ENCODE measurements around the gene DMWD.

DMWD gene

DNA sequence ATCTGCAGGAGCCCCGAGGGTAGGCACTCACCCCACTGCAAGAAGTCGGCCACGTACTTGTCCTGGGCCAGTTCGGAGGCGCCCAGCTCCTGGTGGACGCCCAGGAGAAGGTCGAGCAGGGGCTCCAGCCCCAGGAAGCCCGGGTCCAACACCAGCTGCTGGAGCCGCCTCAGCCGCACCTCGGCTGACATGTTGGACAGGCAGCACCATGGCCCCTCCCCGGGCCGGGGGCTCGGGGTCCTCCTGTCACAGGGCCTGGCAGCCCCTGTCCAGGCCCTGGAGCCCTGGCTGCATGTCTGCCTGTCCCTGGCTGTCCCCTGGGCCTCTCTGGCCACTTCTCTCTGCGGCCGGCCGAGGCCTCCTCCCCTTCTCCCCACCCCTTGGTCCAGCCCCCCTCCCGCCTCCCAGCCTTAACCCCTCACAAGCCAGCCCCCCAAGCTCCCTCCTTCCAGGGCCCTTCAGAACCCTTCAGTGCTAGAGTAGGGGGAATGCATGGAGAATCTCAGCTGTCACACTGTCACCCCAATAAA, 10.4 kb downstream of the DMWD start, which contains the start of gene DMPK:
Gene DMPK, minus strand, starts transcription at position 329 of the 530 bp plus-strand sequence. Its CDS starts 138 bp downstream, at position 191.
- CTCF ChIA-PET, result interaction anchor here (0.8 to 4.2 kb wide), 12 partner anchors 9 to 295 kb away, joined by 3 to 46 read pairs (median 4); partner anchors contain the start of genes DMWD and SIX5

DNA sequence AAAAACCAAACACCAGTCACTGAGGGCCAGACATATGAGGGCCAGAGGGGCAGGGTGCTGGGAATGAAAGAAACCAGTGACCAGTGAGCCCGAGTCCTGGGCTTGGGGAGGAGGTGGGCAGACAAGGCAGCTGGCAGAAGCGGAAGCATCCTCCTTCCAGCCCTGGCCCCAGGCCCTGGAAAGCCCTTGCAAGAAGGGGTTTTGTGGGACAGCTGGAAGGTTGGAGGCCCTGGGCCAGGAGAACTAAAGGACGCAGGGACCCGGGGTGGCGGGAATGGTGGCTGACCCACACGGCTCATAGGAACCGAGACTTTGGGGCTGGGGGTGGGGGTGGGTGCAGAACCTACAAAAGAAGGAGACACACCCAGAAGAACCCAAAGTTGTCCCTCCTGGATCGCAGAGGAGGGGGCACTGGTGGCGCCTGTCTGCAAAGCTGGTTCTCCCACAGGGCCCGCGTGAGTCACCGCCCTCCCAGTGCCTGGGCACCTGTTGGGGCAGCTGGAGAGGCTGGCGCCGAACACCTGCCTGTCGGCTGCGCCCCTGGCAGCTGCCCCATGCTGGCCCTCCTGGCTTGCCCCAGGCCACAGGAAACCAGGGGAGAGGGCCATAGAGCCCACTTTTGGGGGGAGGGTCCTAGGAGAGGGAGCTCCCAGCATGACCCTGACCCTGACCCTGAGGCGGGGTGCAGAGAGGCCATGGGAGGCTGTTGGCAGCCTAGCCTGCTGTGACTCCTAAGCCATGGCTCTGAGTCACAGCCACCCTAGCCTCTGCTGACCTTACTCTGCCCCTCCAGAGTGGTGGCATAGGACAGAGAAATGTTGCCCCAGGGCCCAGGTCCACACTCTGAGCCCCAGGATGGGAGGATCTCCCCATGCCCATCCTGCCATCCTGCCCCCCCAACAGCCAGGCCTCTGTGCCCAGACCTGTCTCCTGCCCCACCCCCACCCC, 11.2 kb downstream of the DMWD start:
- TF ChIP-seq, protein P1, sequence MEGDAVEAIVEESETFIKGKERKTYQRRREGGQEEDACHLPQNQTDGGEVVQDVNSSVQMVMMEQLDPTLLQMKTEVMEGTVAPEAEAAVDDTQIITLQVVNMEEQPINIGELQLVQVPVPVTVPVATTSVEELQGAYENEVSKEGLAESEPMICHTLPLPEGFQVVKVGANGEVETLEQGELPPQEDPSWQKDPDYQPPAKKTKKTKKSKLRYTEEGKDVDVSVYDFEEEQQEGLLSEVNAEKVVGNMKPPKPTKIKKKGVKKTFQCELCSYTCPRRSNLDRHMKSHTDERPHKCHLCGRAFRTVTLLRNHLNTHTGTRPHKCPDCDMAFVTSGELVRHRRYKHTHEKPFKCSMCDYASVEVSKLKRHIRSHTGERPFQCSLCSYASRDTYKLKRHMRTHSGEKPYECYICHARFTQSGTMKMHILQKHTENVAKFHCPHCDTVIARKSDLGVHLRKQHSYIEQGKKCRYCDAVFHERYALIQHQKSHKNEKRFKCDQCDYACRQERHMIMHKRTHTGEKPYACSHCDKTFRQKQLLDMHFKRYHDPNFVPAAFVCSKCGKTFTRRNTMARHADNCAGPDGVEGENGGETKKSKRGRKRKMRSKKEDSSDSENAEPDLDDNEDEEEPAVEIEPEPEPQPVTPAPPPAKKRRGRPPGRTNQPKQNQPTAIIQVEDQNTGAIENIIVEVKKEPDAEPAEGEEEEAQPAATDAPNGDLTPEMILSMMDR (IDR thresholded peaks at IDR 0.05; ENCODE audit: insufficient read depth, low read length, missing control alignments), result no peak

More for the DNA sequence above, 10.4 kb downstream of the DMWD start, which contains the start of gene DMPK:
- peak within 1 kb of the TSS; percentile 61 for H3K4me3 ChIP-seq (ENCODE audit: low read depth, low read length)
- POLR2A ChIA-PET, result interaction anchor here (0.6 to 3.4 kb wide), 10 partner anchors 9 to 103 kb away, joined by 3 to 65 read pairs (median 5); partner anchors contain the start of genes DMWD, IRF2BP1 and SIX5
- no peak for DNase-seq (ENCODE audit: low read depth, low spot score)
- TF ChIP-seq, protein P1 (IDR thresholded peaks at IDR 0.05; ENCODE audit: insufficient read depth, low read length, missing control alignments), result no peak

DNA sequence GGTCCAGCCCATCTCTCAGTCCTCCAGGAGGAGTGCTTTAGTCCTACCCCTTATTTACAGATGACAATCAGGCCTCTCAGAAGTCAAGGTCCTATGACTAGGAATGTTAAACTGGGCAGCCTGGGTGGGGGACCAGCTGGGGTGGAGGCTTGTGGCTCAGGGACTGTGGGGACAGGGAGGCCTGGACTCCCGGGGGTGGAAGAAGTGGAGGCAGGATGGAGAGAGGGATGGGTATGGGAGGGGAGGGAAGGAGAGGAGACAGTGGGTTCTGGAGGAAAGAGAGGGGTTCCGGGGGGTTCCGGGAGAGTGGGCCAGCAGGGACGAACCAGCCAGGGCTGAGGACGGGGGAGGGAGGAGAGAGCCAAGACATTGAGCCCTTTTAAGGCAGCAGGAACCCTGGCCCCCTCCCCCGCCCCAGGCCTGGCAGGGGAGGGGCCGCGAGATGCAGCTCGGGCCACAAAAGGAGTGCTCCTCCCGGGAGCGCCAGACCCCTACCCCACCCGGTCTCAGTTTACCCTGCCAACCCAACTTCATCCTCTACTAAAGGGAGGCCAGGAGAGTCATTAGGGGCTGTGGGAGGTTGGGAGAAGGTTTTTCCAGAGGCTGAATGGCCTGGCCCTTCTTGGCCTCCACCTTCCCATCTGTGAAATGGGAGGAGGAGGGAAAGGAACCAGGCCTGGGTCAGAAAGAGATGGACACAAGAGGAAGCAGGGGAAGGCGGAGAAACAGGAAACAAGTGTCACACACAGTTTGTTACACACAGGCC, 12.0 kb downstream of the DMWD start:
- POLR2A ChIA-PET, result interaction anchor here (3.4 kb wide), 1 partner anchor 11 kb away, joined by 65 read pairs; the partner anchor contains the start of gene SIX5
- TF ChIP-seq, protein P1 (IDR thresholded peaks at IDR 0.05; ENCODE audit: insufficient read depth, low read length, missing control alignments), result no peak
- no peak for DNase-seq (ENCODE audit: low read depth, low spot score)
- peak overlapping the region; percentile 61 for H3K4me3 ChIP-seq (ENCODE audit: low read depth, low read length)
- CTCF ChIA-PET, result interaction anchor here (1.2 to 3.4 kb wide), 4 partner anchors 8 to 36 kb away, joined by 3 to 46 read pairs (median 12); partner anchors contain the start of gene SIX5

More for the DNA sequence above, 11.2 kb downstream of the DMWD start:
- ChIA-PET CTCF (interaction anchor here (0.7 to 4.2 kb wide), 10 partner anchors 8 to 36 kb away, joined by 3 to 46 read pairs (median 6); partner anchors contain the start of genes DMWD and SIX5), POLR2A (interaction anchor here (1.5 to 3.4 kb wide), 3 partner anchors 8 to 18 kb away, joined by 6 to 65 read pairs (median 11); partner anchors contain the start of gene SIX5)
- H3K4me3 ChIP-seq (ENCODE audit: low read depth, low read length), result peak overlapping the region; percentile 61
- no peak for DNase-seq (ENCODE audit: low read depth, low spot score)

DNA sequence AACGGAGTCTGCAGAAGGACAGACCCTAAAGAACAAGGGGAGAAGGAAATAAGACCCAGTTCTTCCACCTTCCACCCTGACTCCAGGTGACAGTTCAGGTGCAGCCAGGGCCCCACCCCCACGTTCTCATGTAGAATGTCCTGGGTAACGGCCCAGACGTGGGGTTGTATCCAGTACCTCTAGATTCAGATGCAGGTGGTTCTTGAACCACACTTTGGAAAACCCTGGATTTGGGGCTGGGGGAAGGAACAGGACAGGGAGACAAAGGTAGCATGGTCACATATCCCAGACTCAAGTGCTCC, 12.5 kb downstream of the DMWD start:
- POLR2A ChIA-PET, result interaction anchor here (3.4 kb wide), 1 partner anchor 10 kb away, joined by 65 read pairs; the partner anchor contains the start of gene SIX5
- H3K4me3 ChIP-seq (ENCODE audit: low read depth, low read length), result peak overlapping the region; percentile 23
- TF ChIP-seq, protein P1 (IDR thresholded peaks at IDR 0.05; ENCODE audit: insufficient read depth, low read length, missing control alignments), result no peak
- CTCF ChIA-PET, result interaction anchor here (1.2 to 2.7 kb wide), 3 partner anchors 10 to 37 kb away, joined by 3 to 17 read pairs (median 3); partner anchors contain the start of gene SIX5
- DNase-seq (ENCODE audit: low read depth, low spot score), result no peak

DNA sequence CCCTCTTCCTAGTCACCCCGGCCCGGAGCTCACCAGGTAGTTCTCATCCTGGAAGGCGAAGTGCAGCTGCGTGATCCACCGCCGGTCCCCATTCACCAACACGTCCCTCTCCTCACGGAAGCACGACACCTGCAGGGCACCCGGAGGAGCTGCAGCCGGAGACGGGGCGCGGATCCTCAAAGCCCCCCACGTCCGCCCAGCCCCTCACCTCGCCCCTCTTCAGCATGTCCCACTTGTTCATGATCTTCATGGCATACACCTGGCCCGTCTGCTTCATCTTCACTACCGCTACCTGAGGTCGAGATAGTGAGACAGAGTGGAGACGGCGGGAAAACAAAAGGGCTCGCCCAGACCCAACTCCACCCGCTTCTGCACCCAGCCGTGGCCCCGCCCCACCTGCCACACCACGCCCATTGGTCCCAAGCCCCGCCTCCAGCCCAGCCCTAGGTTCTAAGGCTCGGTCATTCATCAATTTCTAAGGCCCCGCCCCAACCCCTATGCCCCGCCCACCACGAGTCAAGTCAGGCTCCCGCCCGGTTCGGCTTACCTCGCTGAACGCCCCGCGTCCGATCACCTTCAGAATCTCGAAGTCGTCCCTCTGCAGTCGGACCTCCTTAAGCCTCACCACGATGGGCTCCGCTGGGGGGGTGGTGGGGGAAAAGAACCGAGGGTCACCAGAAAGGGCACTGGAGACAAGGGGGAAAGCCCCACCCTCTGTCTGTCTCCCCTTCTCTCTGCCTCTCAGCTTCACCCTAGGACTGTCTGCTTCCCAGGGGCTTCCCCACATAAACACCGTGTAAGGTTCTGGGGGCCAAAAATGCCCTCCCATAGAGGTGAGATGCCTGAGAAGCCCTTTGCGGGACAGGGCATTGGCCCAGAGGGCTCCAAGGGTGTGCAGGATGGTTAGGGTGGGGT, 13.2 kb downstream of the DMWD start:
- CTCF ChIA-PET, result interaction anchor here (1.0 to 2.7 kb wide), 5 partner anchors 10 to 21 kb away, joined by 3 to 17 read pairs (median 4); partner anchors contain the start of gene SIX5
- no peak for DNase-seq (ENCODE audit: low read depth, low spot score)
- TF ChIP-seq, protein P1 (IDR thresholded peaks at IDR 0.05; ENCODE audit: insufficient read depth, low read length, missing control alignments), result peak; percentile 40
- peak overlapping the region; percentile 23 for H3K4me3 ChIP-seq (ENCODE audit: low read depth, low read length)
- POLR2A ChIA-PET, result interaction anchor here (0.9 kb wide), 1 partner anchor 9 kb away, joined by 5 read pairs; no protein-coding TSS in a partner anchor

Data from AG04449 (cell line).